HepG2 (cell line): Measurements from ENCODE around the gene UCK2. TPM values are rescaled to one million over a fixed set of nuclear protein-coding genes. Genes with fewer than 3 reads are reported as not detected.
A peak's percentile ranks its signal among the peaks of the same experiment; 100 is the strongest.

Experiments used
- CBX2 ChIP-seq, 2 experiments: fragments of 200-600 bp in 1 of 2; sonication (generic); formaldehyde crosslinking in 1 of 2; IDR thresholded peaks; 2 replicates each; pipeline versions ENCODE4 v1.7.0 to v1.8.1; 2018 to 2022; ENCODE audit warnings: low read depth in 2 of 2, low read length in 1 of 2, mild to moderate bottlenecking in 1 of 2, missing genetic modification reagents in 1 of 2
- CSRNP2 ChIP-seq: sonication (generic); formaldehyde crosslinking; conservative IDR thresholded peaks from 2 replicates; pipeline ENCODE4 v1.8.0; 2022; ENCODE audit warnings: low read depth, missing genetic modification reagents
- E2F1 ChIP-seq: sonication (generic); formaldehyde crosslinking; IDR thresholded peaks from 2 replicates; pipeline ENCODE4 v1.5.0; 2020; ENCODE audit warnings: missing genetic modification reagents
- EEA1 ChIP-seq: sonication (generic); formaldehyde crosslinking; IDR thresholded peaks from 2 replicates; pipeline ENCODE4 v1.5.1; 2020; ENCODE audit warnings: mild to moderate bottlenecking, missing genetic modification reagents, borderline replicate concordance
- HMG20B ChIP-seq: conservative IDR thresholded peaks from 2 replicates; pipeline ENCODE4 v1.6.1; 2016; ENCODE audit warnings: missing genetic modification reagents, missing compliant biosample characterization
- IKZF4 ChIP-seq: sonication (generic); formaldehyde crosslinking; IDR thresholded peaks from 2 replicates; pipeline ENCODE4 v1.5.1; 2020; ENCODE audit warnings: borderline replicate concordance, mild to moderate bottlenecking, low read depth, missing genetic modification reagents; ENCODE audit errors: not compliant biosample characterization
- JUNB ChIP-seq: sonication (generic); formaldehyde crosslinking; IDR thresholded peaks from 2 replicates; pipeline ENCODE4 v1.8.0; 2022; ENCODE audit warnings: missing genetic modification reagents, mild to moderate bottlenecking, borderline replicate concordance
- RFXANK ChIP-seq: IDR thresholded peaks from 2 replicates; pipeline ENCODE4 v1.6.1; 2016
- TIGD3 ChIP-seq: sonication (generic); formaldehyde crosslinking; IDR thresholded peaks from 2 replicates; pipeline ENCODE4 v1.5.1; 2020; ENCODE audit warnings: mild to moderate bottlenecking, missing genetic modification reagents, borderline replicate concordance
- XBP1 ChIP-seq: sonication (generic); formaldehyde crosslinking; IDR thresholded peaks from 2 replicates; pipeline ENCODE4 v1.5.0; 2020; ENCODE audit warnings: missing genetic modification reagents
- ZNF251 ChIP-seq: sonication (generic); formaldehyde crosslinking; IDR thresholded peaks from 2 replicates; pipeline ENCODE4 v1.9.0; 2021; ENCODE audit warnings: mild to moderate bottlenecking, missing genetic modification reagents
- ZNF563 ChIP-seq: sonication (generic); formaldehyde crosslinking; IDR thresholded peaks from 2 replicates; pipeline ENCODE4 v1.8.0; 2022; ENCODE audit warnings: mild to moderate bottlenecking, moderate library complexity, missing genetic modification reagents
- ZNF747 ChIP-seq: sonication (generic); formaldehyde crosslinking; IDR thresholded peaks from 2 replicates; pipeline ENCODE4 v1.8.1; 2023; ENCODE audit warnings: missing genetic modification reagents, mild to moderate bottlenecking, borderline replicate concordance
- ZXDC ChIP-seq: sonication (generic); formaldehyde crosslinking; IDR thresholded peaks from 2 replicates; pipeline ENCODE4 v1.5.0; 2020; ENCODE audit warnings: mild to moderate bottlenecking, missing genetic modification reagents
- polyA plus RNA-seq, 8 experiments: library from polyadenylated mRNA; depleted of rRNA in 3 of 8; stranded (reverse) in 7 of 8; unstranded in 1 of 8; fragments of >200 nt; fragmentation: Illumina TruSeq in 4 of 8; extraction: Trizol in 4 of 8; gene quantifications; 2 replicates each; pipeline versions ENCODE4 v1.2.1 to v1.2.3, GENCODE V29; 2011 to 2016; ENCODE audit warnings: low read depth in 4 of 8, missing spikeins in 1 of 8, mixed read lengths in 1 of 8; ENCODE audit not compliant: insufficient read depth in 1 of 8
- total RNA-seq, 5 experiments: library from RNA; depleted of rRNA; stranded (reverse); fragments of >200 nt; fragmentation: Illumina TruSeq; extraction: Trizol; gene quantifications; 2 replicates each; pipeline ENCODE4 v1.2.3, GENCODE V29; 2016; ENCODE audit warnings: low read depth in 1 of 5
- TF ChIP-seq, protein P1 (sequence below): sonication (generic); formaldehyde crosslinking; IDR thresholded peaks from 2 replicates; pipeline ENCODE4 v1.4.0; 2020; ENCODE audit warnings: missing genetic modification reagents, borderline replicate concordance
- TF ChIP-seq, protein P2 (sequence below): sonication (generic); formaldehyde crosslinking; conservative IDR thresholded peaks from 2 replicates; pipeline ENCODE4 v1.8.1; 2023; ENCODE audit warnings: missing genetic modification reagents

UCK2 gene
- total and polyA plus RNA-seq, 2 of the 13 experiments (the other 11 are each of a cell fraction or from before 2014, with no cell fraction given) = 64.3 to 78.0 TPM

DNA sequence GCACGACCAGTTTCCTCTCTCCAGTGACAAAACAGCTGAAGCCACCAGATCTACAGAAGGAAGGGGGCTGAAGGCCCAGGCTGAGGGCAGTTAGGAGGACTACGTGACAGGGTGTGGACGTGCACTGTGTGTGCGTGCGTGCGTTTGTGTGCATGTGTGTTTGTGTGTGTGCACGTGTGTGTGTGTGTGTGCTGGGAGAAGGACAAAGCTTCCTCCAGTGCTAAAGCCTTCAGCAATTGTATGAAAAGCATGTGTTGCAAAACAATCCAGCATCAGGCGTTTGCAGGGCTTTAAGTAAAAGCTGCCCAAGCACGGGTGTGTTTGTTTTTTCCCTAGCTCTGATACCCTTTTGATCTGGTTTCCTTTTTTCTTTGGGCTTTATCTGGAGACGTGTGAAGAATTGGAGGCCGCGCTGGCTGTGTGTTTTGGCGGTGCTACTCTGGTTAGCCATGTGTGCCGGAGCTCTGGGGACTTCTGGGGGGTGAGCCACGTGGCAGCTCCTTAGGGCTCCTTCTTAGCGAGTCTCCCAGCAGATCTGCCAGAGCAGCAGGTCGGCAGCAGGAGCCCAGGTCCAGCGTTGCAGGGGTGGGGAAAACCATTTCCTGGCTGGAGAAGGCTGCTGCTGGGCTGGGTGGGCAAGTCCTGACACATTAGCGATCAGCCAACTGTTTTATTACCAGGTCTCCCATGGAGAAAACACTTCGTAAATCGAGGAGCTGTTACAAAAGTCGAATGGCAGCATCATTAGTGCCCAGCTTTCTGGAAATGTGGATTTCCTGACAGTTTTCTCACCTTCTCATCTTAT, 73.4 kb downstream of the UCK2 start (continued):
- TF ChIP-seq HMG20B (CRISPR knock-in tag) = 0 out of 2 replicates have a peak, but pooled peaks have one; percentile 40
- TF ChIP-seq, protein P1, sequence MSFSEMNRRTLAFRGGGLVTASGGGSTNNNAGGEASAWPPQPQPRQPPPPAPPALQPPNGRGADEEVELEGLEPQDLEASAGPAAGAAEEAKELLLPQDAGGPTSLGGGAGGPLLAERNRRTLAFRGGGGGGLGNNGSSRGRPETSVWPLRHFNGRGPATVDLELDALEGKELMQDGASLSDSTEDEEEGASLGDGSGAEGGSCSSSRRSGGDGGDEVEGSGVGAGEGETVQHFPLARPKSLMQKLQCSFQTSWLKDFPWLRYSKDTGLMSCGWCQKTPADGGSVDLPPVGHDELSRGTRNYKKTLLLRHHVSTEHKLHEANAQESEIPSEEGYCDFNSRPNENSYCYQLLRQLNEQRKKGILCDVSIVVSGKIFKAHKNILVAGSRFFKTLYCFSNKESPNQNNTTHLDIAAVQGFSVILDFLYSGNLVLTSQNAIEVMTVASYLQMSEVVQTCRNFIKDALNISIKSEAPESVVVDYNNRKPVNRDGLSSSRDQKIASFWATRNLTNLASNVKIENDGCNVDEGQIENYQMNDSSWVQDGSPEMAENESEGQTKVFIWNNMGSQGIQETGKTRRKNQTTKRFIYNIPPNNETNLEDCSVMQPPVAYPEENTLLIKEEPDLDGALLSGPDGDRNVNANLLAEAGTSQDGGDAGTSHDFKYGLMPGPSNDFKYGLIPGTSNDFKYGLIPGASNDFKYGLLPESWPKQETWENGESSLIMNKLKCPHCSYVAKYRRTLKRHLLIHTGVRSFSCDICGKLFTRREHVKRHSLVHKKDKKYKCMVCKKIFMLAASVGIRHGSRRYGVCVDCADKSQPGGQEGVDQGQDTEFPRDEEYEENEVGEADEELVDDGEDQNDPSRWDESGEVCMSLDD (CRISPR knock-in tag) = no peak
- no peak for TF ChIP-seq E2F1 (CRISPR knock-in tag)
- no peak for TF ChIP-seq RFXANK (CRISPR knock-in tag)
- TF ChIP-seq XBP1 (CRISPR knock-in tag) = no peak
- TF ChIP-seq ZXDC (CRISPR knock-in tag) = no peak
- no peak for TF ChIP-seq EEA1
- no peak for TF ChIP-seq CSRNP2 (CRISPR knock-in tag)
- no peak for TF ChIP-seq CBX2 (IDR thresholded peaks at IDR 0.05; ENCODE audit: low read depth, low read length)
- TF ChIP-seq CBX2 (CRISPR knock-in tag; IDR thresholded peaks at IDR 0.05; ENCODE audit: low read depth) = no peak
- TF ChIP-seq ZNF747 (CRISPR knock-in tag) = no peak
- TF ChIP-seq, protein P2, sequence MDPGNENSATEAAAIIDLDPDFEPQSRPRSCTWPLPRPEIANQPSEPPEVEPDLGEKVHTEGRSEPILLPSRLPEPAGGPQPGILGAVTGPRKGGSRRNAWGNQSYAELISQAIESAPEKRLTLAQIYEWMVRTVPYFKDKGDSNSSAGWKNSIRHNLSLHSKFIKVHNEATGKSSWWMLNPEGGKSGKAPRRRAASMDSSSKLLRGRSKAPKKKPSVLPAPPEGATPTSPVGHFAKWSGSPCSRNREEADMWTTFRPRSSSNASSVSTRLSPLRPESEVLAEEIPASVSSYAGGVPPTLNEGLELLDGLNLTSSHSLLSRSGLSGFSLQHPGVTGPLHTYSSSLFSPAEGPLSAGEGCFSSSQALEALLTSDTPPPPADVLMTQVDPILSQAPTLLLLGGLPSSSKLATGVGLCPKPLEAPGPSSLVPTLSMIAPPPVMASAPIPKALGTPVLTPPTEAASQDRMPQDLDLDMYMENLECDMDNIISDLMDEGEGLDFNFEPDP = no peak
- TF ChIP-seq TIGD3 (CRISPR knock-in tag) = no peak
- TF ChIP-seq ZNF563 (CRISPR knock-in tag) = no peak
- no peak for TF ChIP-seq JUNB
- TF ChIP-seq IKZF4 (CRISPR knock-in tag) = no peak
- no peak for TF ChIP-seq ZNF251 (CRISPR knock-in tag)
